GM18517 (cell line): ENCODE data around the gene DGCR2.
"Not testable (repeated sequence)": the region's sequence is repeated elsewhere in the genome, so short reads cannot be mapped to it uniquely, and the experiment has no call there.

Source experiments
- ATAC-seq: cut with Tn5 transposase; IDR thresholded peaks from one replicate; pipeline ENCODE4 v1.9.1; 2021; ENCODE audit warnings: mild to moderate bottlenecking, moderate library complexity; ENCODE audit not compliant: unreplicated experiment

DGCR2 gene

GRCh38 chr22:19084586-19084985 lies 37.6 kb downstream of the DGCR2 start:
- ATAC-seq = not testable (repeated sequence)

GRCh38 chr22:19084126-19084525 lies 38.1 kb downstream of the DGCR2 start:
- ATAC-seq = not testable (repeated sequence)

- ATAC-seq = no peak
These were observed 39.4 kb downstream of the DGCR2 start for GRCh38 chr22:19082793-19083192.

GRCh38 chr22:19082101-19082500 lies 40.1 kb downstream of the DGCR2 start:
- no peak for ATAC-seq

- ATAC-seq = no peak
These were observed 40.9 kb downstream of the DGCR2 start for GRCh38 chr22:19081351-19081750.

- ATAC-seq = no peak
These were observed 41.4 kb downstream of the DGCR2 start for GRCh38 chr22:19080853-19081252.

GRCh38 chr22:19079691-19080090 lies 42.5 kb downstream of the DGCR2 start:
- ATAC-seq = no peak

- no peak for ATAC-seq
These were observed 46.8 kb downstream of the DGCR2 start for GRCh38 chr22:19075404-19075803.

GRCh38 chr22:19072853-19073252 lies 49.4 kb downstream of the DGCR2 start:
- ATAC-seq = not testable (repeated sequence)

GRCh38 chr22:19070397-19071169 lies 51.6 kb downstream of the DGCR2 start:
- no peak for ATAC-seq

GRCh38 chr22:19069451-19069850 lies 52.8 kb downstream of the DGCR2 start:
- ATAC-seq = no peak

- ATAC-seq = no peak
These were observed 53.4 kb downstream of the DGCR2 start for GRCh38 chr22:19068784-19069271.

GRCh38 chr22:19067696-19068348 lies 54.4 kb downstream of the DGCR2 start:
- no peak for ATAC-seq

GRCh38 chr22:19066531-19067271 lies 55.5 kb downstream of the DGCR2 start:
- no peak for ATAC-seq

GRCh38 chr22:19065929-19066328 lies 56.3 kb downstream of the DGCR2 start:
- no peak for ATAC-seq

- ATAC-seq = no peak
These were observed 56.8 kb downstream of the DGCR2 start for GRCh38 chr22:19065298-19065859.

GRCh38 chr22:19064354-19065054 lies 57.7 kb downstream of the DGCR2 start:
- ATAC-seq = no peak

- no peak for ATAC-seq
These were observed 58.4 kb downstream of the DGCR2 start for GRCh38 chr22:19063581-19064353.

- no peak for ATAC-seq
These were observed 59.3 kb downstream of the DGCR2 start for GRCh38 chr22:19062943-19063308.
